ENCODE measurements around the gene CPNE5. TPM values are rescaled to one million over a fixed set of nuclear protein-coding genes. Genes with fewer than 3 reads are reported as not detected.
A peak's percentile ranks its signal among the peaks of the same experiment; 100 is the strongest.

The CPNE5 gene
- total RNA-seq, 2 experiments from 2014 or later, result 1.5 to 1.8 TPM

DNA sequence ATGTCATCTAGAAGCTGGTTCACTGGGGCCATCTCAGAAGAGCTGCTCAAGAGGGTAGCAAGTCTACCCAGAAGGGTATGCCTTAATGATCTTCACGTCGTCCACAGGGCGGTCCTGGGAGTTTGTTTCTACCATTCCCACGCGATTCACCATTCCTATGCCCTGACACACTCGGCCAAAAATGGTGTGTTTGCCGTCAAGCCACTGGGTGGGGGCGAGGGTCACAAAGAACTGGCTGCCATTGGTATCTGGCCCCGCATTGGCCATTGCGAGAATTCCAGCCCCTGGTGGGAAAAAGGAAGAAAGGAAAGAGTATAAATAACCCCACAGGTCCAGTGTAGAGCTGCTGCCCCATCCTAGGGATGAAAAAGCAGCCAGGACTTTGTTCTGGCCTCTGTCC, 16.5 kb upstream of the CPNE5 start:
- peaks cover 50% of the 10 kb centered on the region for H3K36me3 Mint-ChIP-seq

DNA sequence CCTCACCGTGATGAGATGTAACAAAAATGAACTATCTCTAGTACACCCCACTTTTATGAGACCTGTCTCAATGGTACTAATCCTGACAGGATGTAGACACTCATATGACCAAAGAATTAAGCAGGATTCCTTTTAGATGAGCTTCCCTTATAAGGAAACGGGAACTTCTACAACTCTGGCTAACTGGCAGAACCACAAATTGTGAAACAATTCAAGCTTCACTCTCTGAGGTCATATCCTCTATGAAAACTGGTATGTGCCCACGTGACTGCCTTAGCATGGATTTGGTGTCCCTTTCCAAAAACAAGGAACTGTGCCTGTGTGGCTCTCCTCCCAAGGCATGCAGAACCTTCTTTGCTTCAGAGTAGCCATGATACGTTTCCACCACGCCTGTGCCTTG, 14.1 kb upstream of the CPNE5 start:
- POLR2A ChIA-PET, result no interaction called here
- Mint-ChIP-seq H3K36me3 (peaks cover 54% of the 10 kb centered on the region), H3K9me3 (peaks cover 13% of the 10 kb centered on the region), H3K4me3 (no peak overlapping the region), H3K4me1 (ENCODE audit: low read depth) (no peaks in the 10 kb centered on the region), H3K27ac (no peak overlapping the region), H3K27me3 (no peaks in the 10 kb centered on the region)
- intact Hi-C loops (cut with micrococcal nuclease), result no loop called here
- no peak for DNase-seq
- CTCF ChIA-PET, result interaction anchor here (1.1 to 5.2 kb wide), 9 partner anchors 11 to 165 kb away, joined by 4 to 74 read pairs (median 19); partner anchors contain the start of gene PPIL1

More for the DNA sequence above, 16.5 kb upstream of the CPNE5 start:
- ChIA-PET CTCF (no interaction called here), POLR2A (no interaction called here)
- no peaks in the 10 kb centered on the region for H3K27me3 Mint-ChIP-seq
- peaks cover 2% of the 10 kb centered on the region for H3K4me1 Mint-ChIP-seq (ENCODE audit: low read depth)
- peaks cover 6% of the 10 kb centered on the region for H3K9me3 Mint-ChIP-seq
- H3K4me3 Mint-ChIP-seq, result no peak overlapping the region
- no peak for DNase-seq
- intact Hi-C loops (cut with micrococcal nuclease), result no loop called here
- no peak overlapping the region for H3K27ac Mint-ChIP-seq

DNA sequence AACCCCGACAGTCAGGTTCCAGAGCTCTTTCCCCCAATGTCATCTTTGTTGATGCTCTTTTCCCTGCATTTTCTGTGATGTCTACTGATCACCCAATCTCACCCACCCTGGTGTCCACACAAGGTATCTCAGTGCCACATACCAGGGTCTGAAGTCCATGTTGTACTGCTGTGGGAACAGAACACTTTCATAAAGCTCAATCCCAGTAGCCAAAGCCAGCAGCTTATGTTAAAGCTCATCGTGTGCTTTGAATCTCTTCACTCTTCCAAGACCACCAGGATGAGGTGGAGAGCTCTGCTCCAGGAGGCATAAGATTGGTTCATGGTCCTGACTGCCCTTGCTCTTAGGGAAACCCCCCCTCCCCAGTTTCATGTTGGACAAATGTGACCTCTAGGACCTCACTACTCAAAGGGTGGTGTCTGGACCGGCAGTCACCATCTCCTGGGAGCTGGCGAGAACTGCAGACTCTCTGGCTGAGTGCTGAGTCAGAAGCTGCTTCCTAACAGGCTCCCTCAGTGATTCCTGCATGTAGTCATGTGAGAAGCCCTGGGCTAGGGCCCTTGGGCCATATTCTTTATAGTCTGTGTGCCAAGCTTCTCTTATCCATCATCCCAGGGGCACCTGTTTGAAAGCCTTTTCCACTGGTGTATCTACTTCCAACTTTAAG, 13.4 kb upstream of the CPNE5 start:
- H3K4me3 Mint-ChIP-seq, result no peak overlapping the region
- peaks cover 13% of the 10 kb centered on the region for H3K9me3 Mint-ChIP-seq
- intact Hi-C loops (cut with micrococcal nuclease), result no loop called here
- peaks cover 54% of the 10 kb centered on the region for H3K36me3 Mint-ChIP-seq
- no peak overlapping the region for H3K27ac Mint-ChIP-seq
- no peak for DNase-seq
- no peaks in the 10 kb centered on the region for H3K27me3 Mint-ChIP-seq
- no peaks in the 10 kb centered on the region for H3K4me1 Mint-ChIP-seq (ENCODE audit: low read depth)
- CTCF ChIA-PET, result interaction anchor here (1.0 to 5.2 kb wide), 13 partner anchors 9 to 700 kb away, joined by 3 to 74 read pairs (median 10); partner anchors contain the start of gene PPIL1
- POLR2A ChIA-PET, result no interaction called here

DNA sequence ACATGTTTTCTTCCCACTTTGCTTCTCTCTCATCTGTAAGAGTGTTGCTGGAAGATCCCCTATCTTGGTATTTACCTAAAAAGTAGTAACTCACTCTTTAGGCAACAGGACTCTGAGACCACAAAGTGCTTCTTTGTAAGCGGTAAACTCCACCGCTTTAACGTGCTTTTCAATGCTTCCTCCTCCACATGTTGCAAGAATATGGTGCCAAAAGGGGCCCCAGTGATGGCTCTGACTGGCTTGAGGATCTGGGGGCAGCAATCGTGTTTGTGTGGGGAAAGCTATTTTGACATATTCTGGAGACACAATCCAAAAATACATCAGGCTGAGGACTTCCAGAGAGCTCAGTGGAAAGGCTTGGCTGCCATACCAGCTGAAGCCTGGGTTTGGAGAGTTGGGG, 12.4 kb upstream of the CPNE5 start:
- Mint-ChIP-seq H3K4me1 (ENCODE audit: low read depth) (no peaks in the 10 kb centered on the region), H3K36me3 (peaks cover 49% of the 10 kb centered on the region), H3K27ac (no peak overlapping the region), H3K9me3 (peaks cover 13% of the 10 kb centered on the region), H3K4me3 (no peak overlapping the region), H3K27me3 (no peaks in the 10 kb centered on the region)
- POLR2A ChIA-PET, result interaction anchor here (0.6 to 0.9 kb wide), 2 partner anchors 9 to 150 kb away, joined by 3 read pairs; no protein-coding TSS in a partner anchor
- no peak for DNase-seq
- intact Hi-C loops (cut with micrococcal nuclease), result loop anchor here (1.0 to 2.0 kb wide), 3 partner anchors 69 to 89 kb away; no protein-coding TSS in a partner anchor
- CTCF ChIA-PET, result interaction anchor here (0.7 to 5.2 kb wide), 24 partner anchors 8 to 166 kb away, joined by 3 to 74 read pairs (median 4); partner anchors contain the start of genes MTCH1 and PPIL1

DNA sequence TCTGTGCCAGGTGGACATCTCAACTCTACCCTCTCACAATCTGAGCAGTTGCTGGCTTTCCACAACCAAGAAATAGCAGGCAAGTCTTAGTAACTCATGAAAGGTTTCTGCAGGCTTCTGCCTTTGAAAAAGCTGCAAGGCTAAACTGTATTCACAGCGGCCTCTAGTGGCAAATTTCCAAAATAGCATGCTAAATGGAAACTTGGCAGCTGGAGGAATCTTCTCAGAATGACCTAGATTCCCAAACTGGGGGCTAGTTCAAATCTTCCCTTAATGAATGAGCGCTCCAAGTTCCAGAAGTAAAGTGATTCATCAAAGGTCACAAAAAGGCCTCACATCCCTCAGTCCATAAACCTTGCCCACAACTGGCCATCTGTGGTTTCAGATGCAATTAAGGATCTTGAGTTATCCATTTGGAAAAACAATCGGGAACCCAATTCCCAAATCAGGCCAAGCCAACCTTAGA, 11.9 kb upstream of the CPNE5 start:
- intact Hi-C loops (cut with micrococcal nuclease), result loop anchor here (1.0 to 2.0 kb wide), 3 partner anchors 68 to 89 kb away; no protein-coding TSS in a partner anchor
- CTCF ChIA-PET, result interaction anchor here (0.6 to 5.2 kb wide), 25 partner anchors 9 to 1621 kb away, joined by 3 to 74 read pairs (median 4); partner anchors contain the start of genes MTCH1 and PPIL1
- H3K9me3 Mint-ChIP-seq, result peaks cover 13% of the 10 kb centered on the region
- peaks cover 45% of the 10 kb centered on the region for H3K36me3 Mint-ChIP-seq
- no peak overlapping the region for H3K27ac Mint-ChIP-seq
- POLR2A ChIA-PET, result interaction anchor here (0.9 kb wide), 1 partner anchor 151 kb away, joined by 3 read pairs; no protein-coding TSS in a partner anchor
- no peaks in the 10 kb centered on the region for H3K4me1 Mint-ChIP-seq (ENCODE audit: low read depth)
- DNase-seq, result peak; percentile 34
- H3K4me3 Mint-ChIP-seq, result no peak overlapping the region
- no peaks in the 10 kb centered on the region for H3K27me3 Mint-ChIP-seq

DNA sequence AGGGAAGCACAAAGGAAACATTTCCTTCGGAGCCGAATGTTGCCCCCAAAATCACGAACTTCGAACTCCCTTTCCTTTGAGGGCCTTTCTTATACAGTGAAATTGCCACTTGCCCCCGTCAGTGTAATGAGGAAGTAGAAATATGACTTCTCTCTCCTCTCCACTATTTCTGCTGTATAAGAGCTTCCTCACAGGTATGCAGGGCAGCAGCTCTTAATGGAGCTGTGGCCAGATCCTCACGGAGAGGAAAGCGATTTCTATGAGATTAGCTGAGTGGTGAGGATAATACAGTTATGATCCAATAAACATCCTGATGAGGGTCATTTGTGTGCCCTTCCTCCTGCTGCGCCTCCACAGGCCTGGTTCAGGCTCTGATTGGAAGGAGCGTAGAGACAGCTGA, 10.8 kb upstream of the CPNE5 start:
- no peak overlapping the region for H3K27ac Mint-ChIP-seq
- no peaks in the 10 kb centered on the region for H3K4me1 Mint-ChIP-seq (ENCODE audit: low read depth)
- intact Hi-C loops (cut with micrococcal nuclease), result loop anchor here (2.0 kb wide), 1 partner anchor 67 kb away; no protein-coding TSS in a partner anchor
- no peak for DNase-seq
- H3K9me3 Mint-ChIP-seq, result peaks cover 13% of the 10 kb centered on the region
- ChIA-PET CTCF (interaction anchor here (1.1 to 5.2 kb wide), 9 partner anchors 10 to 235 kb away, joined by 3 to 74 read pairs (median 8); partner anchors contain the start of gene PPIL1), POLR2A (no interaction called here)
- H3K27me3 Mint-ChIP-seq, result no peaks in the 10 kb centered on the region
- peaks cover 41% of the 10 kb centered on the region for H3K36me3 Mint-ChIP-seq
- H3K4me3 Mint-ChIP-seq, result no peak overlapping the region

DNA sequence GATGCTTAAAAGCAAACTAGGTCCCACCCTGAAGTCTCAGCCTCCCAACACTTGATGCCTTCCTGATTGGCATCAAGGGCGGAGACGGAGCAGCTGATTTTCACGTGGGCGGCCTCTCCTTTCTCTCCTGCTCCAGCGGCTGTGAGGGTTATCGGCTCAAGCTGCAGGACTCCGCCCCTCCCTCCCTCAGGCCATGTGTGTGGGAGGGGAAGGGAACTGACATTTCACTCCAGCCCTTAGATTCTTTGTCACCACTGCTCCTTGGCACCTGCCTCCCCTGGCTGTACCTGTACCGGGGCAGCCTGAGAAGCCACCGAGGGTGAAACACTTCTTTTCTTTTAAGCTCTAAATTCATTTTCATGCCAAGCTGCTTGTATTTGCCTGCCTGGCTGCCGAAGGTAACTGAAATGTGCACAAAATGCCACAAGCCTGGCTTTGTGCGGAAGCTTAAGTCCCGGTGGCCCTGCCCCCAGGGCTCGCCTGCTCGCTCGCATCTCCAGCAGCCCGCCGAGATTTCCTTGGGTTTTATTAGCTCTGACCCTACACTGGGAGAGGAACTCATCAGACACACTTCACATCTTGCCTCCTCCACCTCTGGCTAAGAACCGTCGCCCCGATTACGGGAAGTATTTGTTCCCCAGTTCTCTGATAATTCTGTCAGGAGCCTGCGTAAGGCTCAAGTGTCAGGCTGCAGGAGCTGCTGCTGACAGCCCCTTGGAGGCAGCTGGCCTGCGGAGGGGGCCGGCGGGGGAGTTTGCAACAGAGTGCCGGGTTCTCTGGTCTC, 9.6 kb upstream of the CPNE5 start:
- no peaks in the 10 kb centered on the region for H3K4me1 Mint-ChIP-seq (ENCODE audit: low read depth)
- no peak overlapping the region for H3K4me3 Mint-ChIP-seq
- intact Hi-C loops (cut with micrococcal nuclease), result no loop called here
- POLR2A ChIA-PET, result interaction anchor here (1.1 kb wide), 1 partner anchor 8 kb away, joined by 3 read pairs; no protein-coding TSS in a partner anchor
- H3K36me3 Mint-ChIP-seq, result peaks cover 38% of the 10 kb centered on the region
- no peak for DNase-seq
- no peaks in the 10 kb centered on the region for H3K27me3 Mint-ChIP-seq
- CTCF ChIA-PET, result interaction anchor here (1.1 to 5.2 kb wide), 5 partner anchors 25 to 234 kb away, joined by 4 to 74 read pairs (median 8); partner anchors contain the start of gene PPIL1
- H3K9me3 Mint-ChIP-seq, result peaks cover 13% of the 10 kb centered on the region
- H3K27ac Mint-ChIP-seq, result no peak overlapping the region

DNA sequence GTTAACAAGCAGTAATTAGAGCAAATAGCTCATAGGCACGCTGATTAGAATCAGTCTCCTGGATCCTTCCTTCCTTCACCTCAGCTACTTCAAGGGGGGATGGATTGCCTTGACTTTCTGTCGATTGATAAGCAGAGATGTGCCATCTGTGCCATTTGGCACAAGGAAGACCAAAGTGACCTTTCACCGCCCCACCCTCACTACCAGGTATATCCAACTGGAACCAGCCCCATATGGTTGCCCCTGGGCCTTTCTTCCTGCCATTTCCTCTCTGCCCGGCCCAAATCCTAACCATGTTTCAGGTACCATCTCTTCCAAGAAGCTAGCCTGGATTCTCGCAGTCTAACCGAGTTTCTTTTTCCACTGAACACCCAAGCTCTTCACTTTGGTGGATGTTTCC, 8.7 kb upstream of the CPNE5 start:
- Mint-ChIP-seq H3K27ac (no peak overlapping the region), H3K4me1 (ENCODE audit: low read depth) (no peaks in the 10 kb centered on the region), H3K4me3 (no peak overlapping the region), H3K27me3 (no peaks in the 10 kb centered on the region), H3K36me3 (peaks cover 30% of the 10 kb centered on the region), H3K9me3 (peaks cover 13% of the 10 kb centered on the region)
- intact Hi-C loops (cut with micrococcal nuclease), result no loop called here
- no peak for DNase-seq
- POLR2A ChIA-PET, result no interaction called here
- CTCF ChIA-PET, result interaction anchor here (1.0 to 2.1 kb wide), 3 partner anchors 26 to 170 kb away, joined by 3 to 8 read pairs (median 6); partner anchors contain the start of gene PPIL1

DNA sequence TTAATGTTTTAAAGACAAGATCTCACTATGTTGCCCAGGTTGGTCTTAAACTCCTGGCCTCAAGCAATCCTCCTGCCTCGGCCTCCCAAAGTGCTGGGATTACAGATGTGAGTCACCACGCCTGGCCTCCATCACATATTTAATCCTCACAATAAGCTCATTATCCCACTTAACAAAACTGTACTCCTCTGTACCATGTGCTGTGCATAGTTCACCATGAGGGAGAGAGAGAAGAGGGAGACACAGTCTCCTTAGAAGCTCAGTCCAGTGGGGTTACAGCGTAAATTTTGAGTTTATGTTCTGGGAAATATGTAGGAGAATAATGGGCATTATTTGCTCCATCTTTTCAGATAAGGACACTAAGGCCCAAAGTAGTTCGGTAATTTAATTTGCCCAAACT, 7.9 kb upstream of the CPNE5 start:
- POLR2A ChIA-PET, result no interaction called here
- Mint-ChIP-seq H3K4me3 (no peak overlapping the region), H3K9me3 (peaks cover 13% of the 10 kb centered on the region), H3K36me3 (peaks cover 26% of the 10 kb centered on the region), H3K4me1 (ENCODE audit: low read depth) (no peaks in the 10 kb centered on the region), H3K27ac (no peak overlapping the region), H3K27me3 (no peaks in the 10 kb centered on the region)
- DNase-seq, result no peak
- CTCF ChIA-PET, result interaction anchor here (1.0 to 1.7 kb wide), 2 partner anchors 64 to 171 kb away, joined by 3 to 6 read pairs; no protein-coding TSS in a partner anchor
- intact Hi-C loops (cut with micrococcal nuclease), result no loop called here

DNA sequence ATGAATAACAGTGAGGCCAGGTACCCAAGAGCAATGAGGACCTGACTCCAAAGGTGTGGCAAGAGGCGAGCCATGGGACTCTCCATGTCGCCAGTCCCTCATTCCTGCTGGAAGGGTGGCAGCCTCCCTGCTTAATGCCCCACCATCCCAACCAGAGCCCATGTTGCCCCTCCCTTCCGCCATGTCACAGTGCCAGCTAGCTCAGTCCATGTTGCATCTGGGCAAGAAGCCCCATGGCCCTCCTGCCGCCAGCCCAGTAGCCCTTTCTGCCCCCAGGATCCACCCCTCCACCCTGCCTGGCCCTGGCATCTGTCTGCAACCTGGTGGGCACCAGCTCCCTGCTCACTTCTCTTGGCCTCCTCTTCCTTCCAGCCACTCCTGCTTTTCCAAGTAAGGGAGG, 6.0 kb upstream of the CPNE5 start:
- Mint-ChIP-seq H3K4me1 (ENCODE audit: low read depth) (peaks cover 5% of the 10 kb centered on the region), H3K9me3 (peaks cover 4% of the 10 kb centered on the region), H3K27me3 (peaks cover 7% of the 10 kb centered on the region), H3K4me3 (no peak overlapping the region), H3K27ac (no peak overlapping the region), H3K36me3 (peaks cover 7% of the 10 kb centered on the region)
- intact Hi-C loops (cut with micrococcal nuclease), result no loop called here
- ChIA-PET POLR2A (no interaction called here), CTCF (no interaction called here)
- no peak for DNase-seq

DNA sequence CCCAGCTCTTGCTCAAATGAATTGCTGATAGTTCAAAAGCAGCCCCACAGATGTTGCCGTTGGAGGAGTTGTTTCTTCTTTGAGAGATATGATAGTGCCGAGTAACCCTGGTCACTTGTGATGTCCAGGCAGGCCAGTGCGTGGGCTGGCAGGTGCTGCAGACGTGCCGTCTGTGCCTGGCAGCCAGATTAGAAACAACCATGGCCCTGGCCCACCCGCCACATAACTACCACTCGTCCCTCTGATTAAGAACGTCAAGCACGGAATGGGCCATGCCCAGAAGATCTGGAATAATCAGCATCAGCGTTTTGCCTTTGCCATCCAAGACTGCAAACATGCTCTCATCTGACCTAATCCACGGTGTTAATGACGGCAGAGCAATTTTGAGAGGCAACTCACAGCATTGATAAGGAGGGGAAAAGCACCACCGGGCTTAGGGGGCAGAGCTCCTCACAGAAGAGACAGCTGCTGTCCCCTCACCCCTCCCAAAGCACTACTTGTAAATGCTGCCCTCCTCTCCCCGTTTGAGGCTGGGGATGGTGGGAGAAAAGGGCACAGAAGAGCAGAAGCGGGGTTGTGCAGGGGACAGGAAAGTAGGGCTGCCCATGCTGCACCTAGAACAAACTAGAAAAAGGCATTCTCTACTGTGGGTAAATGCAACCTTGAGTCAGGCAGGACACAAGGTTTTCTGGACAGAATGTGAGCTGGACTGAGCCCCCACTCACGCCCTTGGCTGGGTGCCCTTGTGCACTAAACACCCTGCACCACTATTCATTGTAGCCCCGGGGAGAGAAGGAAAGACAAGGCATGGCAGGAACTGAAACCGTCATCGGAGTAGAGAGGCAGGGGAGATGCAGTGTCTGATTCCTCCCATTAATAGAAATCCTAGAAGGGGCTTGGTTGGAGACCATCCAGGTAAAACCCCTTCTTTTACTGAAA, 5.3 kb upstream of the CPNE5 start:
- H3K4me3 Mint-ChIP-seq, result no peak overlapping the region
- H3K9me3 Mint-ChIP-seq, result no peaks in the 10 kb centered on the region
- no peak for DNase-seq
- intact Hi-C loops (cut with micrococcal nuclease), result no loop called here
- peaks cover 10% of the 10 kb centered on the region for H3K27me3 Mint-ChIP-seq
- ChIA-PET POLR2A (interaction anchor here (0.6 kb wide), 1 partner anchor 458 kb away, joined by 3 read pairs; no protein-coding TSS in a partner anchor), CTCF (interaction anchor here (0.6 to 0.8 kb wide), 3 partner anchors 8 to 69 kb away, joined by 3 to 4 read pairs (median 3); no protein-coding TSS in a partner anchor)
- H3K27ac Mint-ChIP-seq, result no peak overlapping the region
- H3K4me1 Mint-ChIP-seq (ENCODE audit: low read depth), result peaks cover 8% of the 10 kb centered on the region
- peaks cover 1% of the 10 kb centered on the region for H3K36me3 Mint-ChIP-seq

Data from activated CD4-positive, alpha-beta memory T cell treated with anti-CD3 and anti-CD28 coated beads for 36 hours (primary cell).